Measurements from ENCODE around the gene ADAM15. TPM values are rescaled to one million over a fixed set of nuclear protein-coding genes. Genes with fewer than 3 reads are reported as not detected.
A peak's percentile ranks its signal among the peaks of the same experiment; 100 is the strongest.

The ADAM15 gene
- total RNA-seq, 1 experiment from 2014 or later, result 187 TPM

DNA sequence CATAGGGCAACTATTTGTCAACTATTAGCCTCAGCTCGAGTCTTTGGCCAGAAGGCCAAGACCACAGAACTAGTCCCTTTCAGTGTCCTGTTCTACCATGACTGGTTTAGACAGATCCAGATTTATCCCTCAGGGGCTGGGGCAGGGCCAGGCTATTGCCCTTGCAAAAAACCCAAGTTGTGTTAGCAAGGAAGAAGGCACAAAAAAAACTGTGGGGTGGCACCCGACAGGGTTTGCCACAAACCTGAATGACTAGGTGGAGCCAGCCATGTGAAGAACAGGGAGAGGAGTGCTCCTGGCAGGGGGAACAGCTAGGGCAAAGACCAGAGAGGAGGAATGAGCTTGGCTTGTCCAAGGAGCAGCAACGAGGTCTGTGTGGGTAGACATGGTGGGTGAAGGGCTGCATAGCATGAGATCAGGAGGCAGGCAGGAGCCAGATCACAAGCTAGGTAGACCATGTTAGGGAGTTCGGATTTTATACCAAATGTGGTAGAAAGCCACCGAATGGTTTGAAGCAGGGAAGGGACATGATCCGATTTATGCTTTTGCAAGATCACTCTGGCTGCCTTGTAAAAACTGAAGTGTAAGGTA lies 13.2 kb upstream of the ADAM15 start:
- Histone ChIP-seq H3K79me2 (ENCODE audit: low read depth) (no peaks in the 10 kb centered on the region), H3K27me3 (ENCODE audit: insufficient read depth, low read depth) (no peaks in the 10 kb centered on the region), H2AFZ (no peak overlapping the region), H3K36me3 (ENCODE audit: low read depth) (no peaks in the 10 kb centered on the region), H3K4me3 (no peak overlapping the region), H3K4me1 (replicated peaks; ENCODE audit: insufficient read depth) (peaks cover 28% of the 10 kb centered on the region), H3F3A (ENCODE audit: insufficient read depth, low read depth) (peaks cover 25% of the 10 kb centered on the region), H3K4me2 (peak overlapping the region; percentile 52), H3K9me2 (ENCODE audit: insufficient read depth) (no peaks in the 10 kb centered on the region), H3K9me3 (ENCODE audit: insufficient read depth, low read depth) (no peaks in the 10 kb centered on the region), H4K20me1 (ENCODE audit: insufficient read depth) (no peaks in the 10 kb centered on the region), H3K27ac (peak overlapping the region; percentile 53)
- peak; percentile 45 to 53 for DNase-seq
- CTCF ChIA-PET, result interaction anchor here (0.5 to 1.6 kb wide), 6 partner anchors 13 to 67 kb away, joined by 3 to 6 read pairs (median 4); partner anchors contain the start of genes ADAM15 and SHC1
- BruUV-seq (replicated peaks), result no TSS peak
- intact Hi-C loops (cut with micrococcal nuclease; ENCODE audit: unreplicated experiment), result loop anchor here (2.0 kb wide), 1 partner anchor 15 kb away; no protein-coding TSS in a partner anchor
- POLR2A ChIA-PET (ENCODE audit: unreplicated experiment), result interaction anchor here (0.5 to 0.7 kb wide), 4 partner anchors 15 to 157 kb away, joined by 3 read pairs; no protein-coding TSS in a partner anchor
- TF ChIP-seq EZH2 (IDR thresholded peaks at IDR 0.05; ENCODE audit: low read depth), result no peak
- TF ChIP-seq, protein P1, sequence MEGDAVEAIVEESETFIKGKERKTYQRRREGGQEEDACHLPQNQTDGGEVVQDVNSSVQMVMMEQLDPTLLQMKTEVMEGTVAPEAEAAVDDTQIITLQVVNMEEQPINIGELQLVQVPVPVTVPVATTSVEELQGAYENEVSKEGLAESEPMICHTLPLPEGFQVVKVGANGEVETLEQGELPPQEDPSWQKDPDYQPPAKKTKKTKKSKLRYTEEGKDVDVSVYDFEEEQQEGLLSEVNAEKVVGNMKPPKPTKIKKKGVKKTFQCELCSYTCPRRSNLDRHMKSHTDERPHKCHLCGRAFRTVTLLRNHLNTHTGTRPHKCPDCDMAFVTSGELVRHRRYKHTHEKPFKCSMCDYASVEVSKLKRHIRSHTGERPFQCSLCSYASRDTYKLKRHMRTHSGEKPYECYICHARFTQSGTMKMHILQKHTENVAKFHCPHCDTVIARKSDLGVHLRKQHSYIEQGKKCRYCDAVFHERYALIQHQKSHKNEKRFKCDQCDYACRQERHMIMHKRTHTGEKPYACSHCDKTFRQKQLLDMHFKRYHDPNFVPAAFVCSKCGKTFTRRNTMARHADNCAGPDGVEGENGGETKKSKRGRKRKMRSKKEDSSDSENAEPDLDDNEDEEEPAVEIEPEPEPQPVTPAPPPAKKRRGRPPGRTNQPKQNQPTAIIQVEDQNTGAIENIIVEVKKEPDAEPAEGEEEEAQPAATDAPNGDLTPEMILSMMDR (conservative IDR thresholded peaks at IDR 0.05), result no peak

GRCh38 chr1:155038602-155039307 lies 12.4 kb upstream of the ADAM15 start:
- no peaks in the 10 kb centered on the region for H3K36me3 ChIP-seq (ENCODE audit: low read depth)
- peak; percentile 71 to 86 for DNase-seq
- POLR2A ChIA-PET (ENCODE audit: unreplicated experiment), result interaction anchor here (0.5 to 0.7 kb wide), 6 partner anchors 16 to 336 kb away, joined by 3 to 5 read pairs (median 3); no protein-coding TSS in a partner anchor
- H2AFZ ChIP-seq, result no peak overlapping the region
- intact Hi-C loops (cut with micrococcal nuclease; ENCODE audit: unreplicated experiment), result loop anchor here (2.0 kb wide), 1 partner anchor 16 kb away; no protein-coding TSS in a partner anchor
- no peaks in the 10 kb centered on the region for H4K20me1 ChIP-seq (ENCODE audit: insufficient read depth)
- H3K9me3 ChIP-seq (ENCODE audit: insufficient read depth, low read depth), result no peaks in the 10 kb centered on the region
- peak overlapping the region; percentile 52 for H3K4me2 ChIP-seq
- no peaks in the 10 kb centered on the region for H3K79me2 ChIP-seq (ENCODE audit: low read depth)
- no peak for TF ChIP-seq EZH2 (IDR thresholded peaks at IDR 0.05; ENCODE audit: low read depth)
- TF ChIP-seq, protein P1 (conservative IDR thresholded peaks at IDR 0.05), result no peak
- CTCF ChIA-PET, result interaction anchor here (0.6 to 1.6 kb wide), 6 partner anchors 12 to 67 kb away, joined by 3 to 5 read pairs (median 4); partner anchors contain the start of gene ADAM15
- no peaks in the 10 kb centered on the region for H3K27me3 ChIP-seq (ENCODE audit: insufficient read depth, low read depth)
- peaks cover 28% of the 10 kb centered on the region for H3K4me1 ChIP-seq (replicated peaks; ENCODE audit: insufficient read depth)
- no TSS peak for BruUV-seq (replicated peaks)
- H3F3A ChIP-seq (ENCODE audit: insufficient read depth, low read depth), result peaks cover 25% of the 10 kb centered on the region
- no peaks in the 10 kb centered on the region for H3K9me2 ChIP-seq (ENCODE audit: insufficient read depth)
- peak overlapping the region; percentile 53 for H3K27ac ChIP-seq
- peak overlapping the region; percentile 11; the same call in 1 of the 2 replicates for H3K4me3 ChIP-seq

GRCh38 chr1:155039308-155039669 lies 11.8 kb upstream of the ADAM15 start:
- DNase-seq, result no peak
- Histone ChIP-seq H3K4me3 (no peak overlapping the region), H3K27ac (peak overlapping the region; percentile 53), H2AFZ (no peak overlapping the region), H3K4me1 (replicated peaks; ENCODE audit: insufficient read depth) (peaks cover 28% of the 10 kb centered on the region), H3K36me3 (ENCODE audit: low read depth) (no peaks in the 10 kb centered on the region), H3K4me2 (peak overlapping the region; percentile 52), H3K9me2 (ENCODE audit: insufficient read depth) (no peaks in the 10 kb centered on the region), H3F3A (ENCODE audit: insufficient read depth, low read depth) (peaks cover 25% of the 10 kb centered on the region), H4K20me1 (ENCODE audit: insufficient read depth) (no peaks in the 10 kb centered on the region), H3K79me2 (ENCODE audit: low read depth) (no peaks in the 10 kb centered on the region), H3K27me3 (ENCODE audit: insufficient read depth, low read depth) (no peaks in the 10 kb centered on the region), H3K9me3 (ENCODE audit: insufficient read depth, low read depth) (no peaks in the 10 kb centered on the region)
- TF ChIP-seq EZH2 (IDR thresholded peaks at IDR 0.05; ENCODE audit: low read depth), result no peak
- TF ChIP-seq, protein P1 (conservative IDR thresholded peaks at IDR 0.05), result no peak
- CTCF ChIA-PET, result interaction anchor here (0.8 to 1.6 kb wide), 3 partner anchors 12 to 46 kb away, joined by 3 to 5 read pairs (median 4); partner anchors contain the start of gene ADAM15
- intact Hi-C loops (cut with micrococcal nuclease; ENCODE audit: unreplicated experiment), result loop anchor here (2.0 kb wide), 1 partner anchor 16 kb away; no protein-coding TSS in a partner anchor
- POLR2A ChIA-PET (ENCODE audit: unreplicated experiment), result interaction anchor here (0.7 kb wide), 2 partner anchors 107 to 171 kb away, joined by 3 to 25 read pairs; no protein-coding TSS in a partner anchor
- BruUV-seq (replicated peaks), result no TSS peak

All from PC-9 (cell line).